BLaER1 (cell line): ENCODE data around the gene EEA1.
A peak's percentile ranks its signal among the peaks of the same experiment; 100 is the strongest.

Experiments used
- H3K27ac ChIP-seq: shearing (Covaris generic); formaldehyde crosslinking; 2 replicates; pipeline ENCODE4 v1.8.1; 2022
- H3K27me3 ChIP-seq: shearing (Covaris generic); formaldehyde crosslinking; 2 replicates; pipeline ENCODE4 v1.8.1; 2022
- H3K36me3 ChIP-seq: shearing (Covaris generic); formaldehyde crosslinking; 2 replicates; pipeline ENCODE4 v1.8.1; 2022
- H3K4me1 ChIP-seq: shearing (Covaris generic); formaldehyde crosslinking; 2 replicates; pipeline ENCODE4 v1.8.1; 2022
- H3K4me2 ChIP-seq: shearing (Covaris generic); formaldehyde crosslinking; 2 replicates; pipeline ENCODE4 v1.8.1; 2022
- H3K4me3 ChIP-seq: shearing (Covaris generic); formaldehyde crosslinking; 2 replicates; pipeline ENCODE4 v1.8.1; 2022
- H3K9ac ChIP-seq: shearing (Covaris generic); formaldehyde crosslinking; 2 replicates; pipeline ENCODE4 v1.8.1; 2022
- H3K9me3 ChIP-seq: shearing (Covaris generic); formaldehyde crosslinking; 2 replicates; pipeline ENCODE4 v1.8.1; 2022
- H4K20me1 ChIP-seq: shearing (Covaris generic); formaldehyde crosslinking; 2 replicates; pipeline ENCODE4 v1.8.1; 2022
- Cebpa-rat ChIP-seq: shearing (Covaris generic); IDR thresholded peaks from 2 replicates; pipeline ENCODE4 v1.8.1; 2022

EEA1 gene

GRCh38 chr12:92786045-92786444, 143.1 kb downstream of the EEA1 start:
- Histone ChIP-seq H4K20me1 (no peaks in the 10 kb centered on the region), H3K27me3 (no peaks in the 10 kb centered on the region), H3K36me3 (peaks cover 34% of the 10 kb centered on the region), H3K4me2 (no peak overlapping the region), H3K9ac (no peak overlapping the region), H3K4me1 (peaks cover 12% of the 10 kb centered on the region), H3K9me3 (peaks cover 13% of the 10 kb centered on the region), H3K27ac (no peak overlapping the region), H3K4me3 (no peak overlapping the region)
- TF ChIP-seq Cebpa-rat, result no peak

DNA sequence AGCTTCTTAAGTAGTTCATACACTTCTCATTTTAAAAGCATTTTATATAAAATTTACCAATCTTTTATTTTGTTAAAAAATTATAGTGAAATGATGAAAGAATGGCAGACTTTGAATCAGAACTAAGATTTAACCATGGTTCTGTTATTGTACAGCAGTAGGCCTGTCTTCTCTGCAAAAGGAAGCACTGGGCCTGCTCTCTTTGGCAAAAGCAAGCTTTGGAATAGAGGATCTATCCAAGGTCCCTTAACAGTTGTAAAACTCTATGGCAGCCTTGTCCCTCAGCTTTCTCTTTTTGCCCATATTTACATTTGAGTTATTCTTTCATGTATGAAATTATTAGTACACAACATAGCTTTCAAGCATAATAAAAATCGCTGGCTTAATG, 143.5 kb downstream of the EEA1 start:
- H3K4me3 ChIP-seq, result no peak overlapping the region
- no peak overlapping the region for H3K27ac ChIP-seq
- no peak for TF ChIP-seq Cebpa-rat
- no peaks in the 10 kb centered on the region for H4K20me1 ChIP-seq
- peaks cover 12% of the 10 kb centered on the region for H3K4me1 ChIP-seq
- H3K27me3 ChIP-seq, result no peaks in the 10 kb centered on the region
- no peak overlapping the region for H3K9ac ChIP-seq
- H3K36me3 ChIP-seq, result peaks cover 38% of the 10 kb centered on the region
- no peak overlapping the region for H3K4me2 ChIP-seq
- H3K9me3 ChIP-seq, result peaks cover 9% of the 10 kb centered on the region; the same call in 1 of the 2 replicates

DNA sequence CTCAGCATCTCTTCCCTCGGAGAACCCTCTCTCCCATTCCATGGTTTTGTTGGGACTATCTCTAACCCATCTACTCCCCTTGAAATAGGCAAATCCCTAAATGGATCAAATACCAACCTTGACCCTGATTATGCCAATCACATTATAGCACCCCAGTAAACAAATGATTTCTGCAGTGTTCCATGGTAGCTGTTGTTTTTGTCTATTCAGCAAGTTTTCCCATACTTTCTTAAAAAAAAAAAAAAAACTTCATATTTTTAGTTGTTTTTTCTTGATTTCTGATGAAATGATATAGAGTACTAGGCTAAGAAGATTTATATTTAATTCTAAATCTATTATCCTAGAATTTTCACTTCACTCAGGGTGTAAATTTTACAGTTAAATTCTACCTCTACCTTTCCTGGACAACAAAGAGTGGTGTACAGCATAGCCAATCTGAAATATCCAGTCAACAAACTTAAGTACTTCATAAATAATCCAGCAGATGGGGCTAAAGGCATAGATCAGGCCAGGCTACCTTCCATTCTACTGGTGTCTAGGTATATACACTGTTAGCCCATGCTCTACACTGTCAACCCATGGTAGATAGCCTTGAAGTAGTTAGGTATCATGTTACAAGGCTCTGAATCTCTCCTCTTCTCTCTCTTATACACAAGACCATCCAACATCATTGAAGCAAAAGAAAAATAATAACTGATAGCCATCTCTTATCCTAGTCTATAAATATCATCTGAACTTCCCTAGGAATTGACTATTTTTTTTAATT, 144.1 kb downstream of the EEA1 start:
- H3K4me2 ChIP-seq, result peak overlapping the region; percentile 31
- 0 out of 2 replicates have a peak overlapping the region, but pooled peaks have one; percentile 2 for H3K27ac ChIP-seq

GRCh38 chr12:92784356-92784755, 144.7 kb downstream of the EEA1 start:
- H3K4me2 ChIP-seq, result peak overlapping the region; percentile 31
- H3K27me3 ChIP-seq, result no peaks in the 10 kb centered on the region
- H3K9me3 ChIP-seq, result no peaks in the 10 kb centered on the region
- peaks cover 12% of the 10 kb centered on the region for H3K4me1 ChIP-seq
- TF ChIP-seq Cebpa-rat, result no peak
- H3K36me3 ChIP-seq, result peaks cover 26% of the 10 kb centered on the region
- no peak overlapping the region for H3K4me3 ChIP-seq
- H4K20me1 ChIP-seq, result no peaks in the 10 kb centered on the region
- H3K9ac ChIP-seq, result no peak overlapping the region
- 0 out of 2 replicates have a peak overlapping the region, but pooled peaks have one; percentile 2 for H3K27ac ChIP-seq

More for the DNA sequence above, 144.1 kb downstream of the EEA1 start:
- Histone ChIP-seq H3K4me1 (peaks cover 12% of the 10 kb centered on the region), H4K20me1 (no peaks in the 10 kb centered on the region), H3K4me3 (no peak overlapping the region), H3K9ac (no peak overlapping the region), H3K27me3 (no peaks in the 10 kb centered on the region), H3K9me3 (peaks cover 3% of the 10 kb centered on the region; the same call in 1 of the 2 replicates), H3K36me3 (peaks cover 33% of the 10 kb centered on the region)
- TF ChIP-seq Cebpa-rat, result no peak

GRCh38 chr12:92779902-92780301, 149.2 kb downstream of the EEA1 start:
- Histone ChIP-seq H3K9me3 (no peaks in the 10 kb centered on the region), H3K27me3 (no peaks in the 10 kb centered on the region), H3K4me2 (no peak overlapping the region), H3K4me3 (no peak overlapping the region), H3K27ac (no peak overlapping the region), H4K20me1 (no peaks in the 10 kb centered on the region), H3K36me3 (peaks cover 35% of the 10 kb centered on the region), H3K9ac (no peak overlapping the region), H3K4me1 (peaks cover 12% of the 10 kb centered on the region)
- no peak for TF ChIP-seq Cebpa-rat

- peaks cover 33% of the 10 kb centered on the region for H3K36me3 ChIP-seq
- no peak for TF ChIP-seq Cebpa-rat
- no peaks in the 10 kb centered on the region for H3K27me3 ChIP-seq
- H3K4me1 ChIP-seq, result no peaks in the 10 kb centered on the region
- H3K4me2 ChIP-seq, result no peak overlapping the region
- no peak overlapping the region for H3K9ac ChIP-seq
- no peaks in the 10 kb centered on the region for H3K9me3 ChIP-seq
- H3K27ac ChIP-seq, result no peak overlapping the region
- no peak overlapping the region for H3K4me3 ChIP-seq
- no peaks in the 10 kb centered on the region for H4K20me1 ChIP-seq
Measured at GRCh38 chr12:92778525-92778924, 150.6 kb downstream of the EEA1 start.

GRCh38 chr12:92775416-92775815, 153.7 kb downstream of the EEA1 start:
- Histone ChIP-seq H3K36me3 (peaks cover 15% of the 10 kb centered on the region), H3K9ac (no peak overlapping the region), H3K27ac (no peak overlapping the region), H3K4me2 (no peak overlapping the region), H3K4me3 (no peak overlapping the region), H3K27me3 (no peaks in the 10 kb centered on the region), H4K20me1 (no peaks in the 10 kb centered on the region), H3K4me1 (peaks cover 1% of the 10 kb centered on the region; the same call in 1 of the 2 replicates), H3K9me3 (no peaks in the 10 kb centered on the region)
- no peak for TF ChIP-seq Cebpa-rat

- no peak for TF ChIP-seq Cebpa-rat
- H3K4me3 ChIP-seq, result no peak overlapping the region
- no peaks in the 10 kb centered on the region for H3K27me3 ChIP-seq
- no peaks in the 10 kb centered on the region for H4K20me1 ChIP-seq
- H3K9me3 ChIP-seq, result peaks cover 9% of the 10 kb centered on the region; the same call in 1 of the 2 replicates
- H3K9ac ChIP-seq, result no peak overlapping the region
- peaks cover 29% of the 10 kb centered on the region for H3K4me1 ChIP-seq
- H3K27ac ChIP-seq, result no peak overlapping the region
- H3K36me3 ChIP-seq, result no peaks in the 10 kb centered on the region
- H3K4me2 ChIP-seq, result no peak overlapping the region
Measured at GRCh38 chr12:92771001-92771400, 158.1 kb downstream of the EEA1 start.

GRCh38 chr12:92769124-92769901, 159.8 kb downstream of the EEA1 start:
- peak overlapping the region; percentile 78 for H3K4me2 ChIP-seq
- H3K4me1 ChIP-seq, result peaks cover 29% of the 10 kb centered on the region
- peak; percentile 72; the same call in 1 of the 2 replicates for TF ChIP-seq Cebpa-rat
- peaks cover 9% of the 10 kb centered on the region; the same call in 1 of the 2 replicates for H3K9me3 ChIP-seq
- H3K4me3 ChIP-seq, result peak overlapping the region; percentile 18; the same call in 1 of the 2 replicates
- H3K27ac ChIP-seq, result peak overlapping the region; percentile 84
- H3K36me3 ChIP-seq, result no peaks in the 10 kb centered on the region
- no peaks in the 10 kb centered on the region for H3K27me3 ChIP-seq
- no peaks in the 10 kb centered on the region for H4K20me1 ChIP-seq
- peak overlapping the region; percentile 68; the same call in 1 of the 2 replicates for H3K9ac ChIP-seq

- peaks cover 29% of the 10 kb centered on the region for H3K4me1 ChIP-seq
- no peaks in the 10 kb centered on the region for H3K27me3 ChIP-seq
- TF ChIP-seq Cebpa-rat, result no peak
- no peak overlapping the region for H3K4me3 ChIP-seq
- no peak overlapping the region for H3K4me2 ChIP-seq
- no peaks in the 10 kb centered on the region for H3K36me3 ChIP-seq
- H3K9ac ChIP-seq, result no peak overlapping the region
- peaks cover 9% of the 10 kb centered on the region; the same call in 1 of the 2 replicates for H3K9me3 ChIP-seq
- H3K27ac ChIP-seq, result no peak overlapping the region
- no peaks in the 10 kb centered on the region for H4K20me1 ChIP-seq
Measured at GRCh38 chr12:92765871-92766270, 163.2 kb downstream of the EEA1 start.
